ENCODE results near the gene GNPNAT1. TPM values are rescaled to one million over a fixed set of nuclear protein-coding genes. Genes with fewer than 3 reads are reported as not detected.

Gene GNPNAT1
- total RNA-seq, 1 donor from 2014 or later = 9.2 TPM

- Mint-ChIP-seq H3K9me3 (ENCODE audit: unreplicated experiment) (peaks cover 3% of the 10 kb centered on the region), H3K27ac (ENCODE audit: unreplicated experiment) (no peak overlapping the region), H3K27me3 (ENCODE audit: unreplicated experiment) (no peaks in the 10 kb centered on the region), H3K4me3 (ENCODE audit: unreplicated experiment) (no peak overlapping the region), H3K36me3 (ENCODE audit: unreplicated experiment) (no peaks in the 10 kb centered on the region), H3K4me1 (ENCODE audit: low read depth, unreplicated experiment) (no peaks in the 10 kb centered on the region)
- TF ChIP-seq CTCF (IDR thresholded peaks at IDR 0.05; ENCODE audit: partially characterized antibody, unreplicated experiment) = no peak
- DNase-seq = no peak
These were observed 11.2 kb upstream of the GNPNAT1 start for GRCh38 chr14:52802597-52802996.

- Mint-ChIP-seq H3K4me1 (ENCODE audit: low read depth, unreplicated experiment) (no peaks in the 10 kb centered on the region), H3K27me3 (ENCODE audit: unreplicated experiment) (no peaks in the 10 kb centered on the region), H3K27ac (ENCODE audit: unreplicated experiment) (no peak overlapping the region), H3K9me3 (ENCODE audit: unreplicated experiment) (peaks cover 3% of the 10 kb centered on the region), H3K36me3 (ENCODE audit: unreplicated experiment) (no peaks in the 10 kb centered on the region), H3K4me3 (ENCODE audit: unreplicated experiment) (no peak overlapping the region)
- TF ChIP-seq CTCF (IDR thresholded peaks at IDR 0.05; ENCODE audit: partially characterized antibody, unreplicated experiment) = no peak
- DNase-seq = no peak
These were observed 9.8 kb upstream of the GNPNAT1 start for GRCh38 chr14:52801014-52801712.

GRCh38 chr14:52798826-52799225, 7.4 kb upstream of the GNPNAT1 start:
- DNase-seq = no peak
- no peak for TF ChIP-seq CTCF (IDR thresholded peaks at IDR 0.05; ENCODE audit: partially characterized antibody, unreplicated experiment)
- H3K4me1 Mint-ChIP-seq (ENCODE audit: low read depth, unreplicated experiment) = no peaks in the 10 kb centered on the region
- H3K36me3 Mint-ChIP-seq (ENCODE audit: unreplicated experiment) = no peaks in the 10 kb centered on the region
- H3K27ac Mint-ChIP-seq (ENCODE audit: unreplicated experiment) = no peak overlapping the region
- no peak overlapping the region for H3K4me3 Mint-ChIP-seq (ENCODE audit: unreplicated experiment)
- no peaks in the 10 kb centered on the region for H3K27me3 Mint-ChIP-seq (ENCODE audit: unreplicated experiment)
- H3K9me3 Mint-ChIP-seq (ENCODE audit: unreplicated experiment) = peaks cover 4% of the 10 kb centered on the region

- Mint-ChIP-seq H3K27me3 (ENCODE audit: unreplicated experiment) (no peaks in the 10 kb centered on the region), H3K9me3 (ENCODE audit: unreplicated experiment) (peaks cover 4% of the 10 kb centered on the region), H3K4me3 (ENCODE audit: unreplicated experiment) (no peak overlapping the region), H3K27ac (ENCODE audit: unreplicated experiment) (no peak overlapping the region), H3K4me1 (ENCODE audit: low read depth, unreplicated experiment) (no peaks in the 10 kb centered on the region), H3K36me3 (ENCODE audit: unreplicated experiment) (no peaks in the 10 kb centered on the region)
- no peak for DNase-seq
- TF ChIP-seq CTCF (IDR thresholded peaks at IDR 0.05; ENCODE audit: partially characterized antibody, unreplicated experiment) = no peak
These were observed 6.2 kb upstream of the GNPNAT1 start for GRCh38 chr14:52797653-52798052.

- Mint-ChIP-seq H3K9me3 (ENCODE audit: unreplicated experiment) (peaks cover 12% of the 10 kb centered on the region), H3K4me1 (ENCODE audit: low read depth, unreplicated experiment) (peaks cover 7% of the 10 kb centered on the region), H3K27ac (ENCODE audit: unreplicated experiment) (no peak overlapping the region), H3K27me3 (ENCODE audit: unreplicated experiment) (no peaks in the 10 kb centered on the region), H3K4me3 (ENCODE audit: unreplicated experiment) (no peak overlapping the region), H3K36me3 (ENCODE audit: unreplicated experiment) (no peaks in the 10 kb centered on the region)
- TF ChIP-seq CTCF (IDR thresholded peaks at IDR 0.05; ENCODE audit: partially characterized antibody, unreplicated experiment) = no peak
- DNase-seq = no peak
These were observed 1.7 kb upstream of the GNPNAT1 start for GRCh38 chr14:52793061-52793460.

Measured in glutamatergic neuron (in vitro differentiated cells).